OCI-LY1 (cell line): ENCODE results near the gene KIAA1549.

ENCODE experiments used
- CTCF ChIP-seq: fragments of 200-600 bp; sonication (generic), shearing (Covaris generic); IDR thresholded peaks from 2 replicates; pipeline ENCODE4 v1.5.1; 2017; ENCODE audit warnings: mild to moderate bottlenecking, antibody characterized with exemption, low read length, moderate library complexity, mixed read lengths
- EZH2 ChIP-seq: fragments of 200-600 bp; sonication (generic), shearing (Covaris generic); IDR thresholded peaks from 2 replicates; pipeline ENCODE4 v1.8.0; 2017; ENCODE audit warnings: borderline replicate concordance, mixed run types, mild to moderate bottlenecking, antibody characterized with exemption, low read length, moderate library complexity, mixed read lengths

GRCh38 chr7:138932427-138932826 lies 48.8 kb downstream of the KIAA1549 start:
- TF ChIP-seq EZH2 (no peak), CTCF (no peak)
